DOHH2 (cell line): ENCODE data around the gene PARL.

Experiments used
- H3F3A ChIP-seq: fragments of 200-600 bp; sonication (generic), shearing (Covaris generic); 2 replicates; pipeline ENCODE4 v1.6.0; 2016; ENCODE audit warnings: antibody characterized with exemption, mild to moderate bottlenecking; ENCODE audit not compliant: control insufficient read depth, insufficient read depth
- H3K27ac ChIP-seq: fragments of 200-600 bp; sonication (generic); 2 replicates; pipeline ENCODE4 v1.5.1; 2014; ENCODE audit warnings: low read depth, mild to moderate bottlenecking, low read length, moderate library complexity
- H3K27me3 ChIP-seq: fragments of 200-600 bp; sonication (generic); 2 replicates; pipeline ENCODE4 v1.6.1; 2014; ENCODE audit warnings: mild to moderate bottlenecking, low read length, mixed read lengths; ENCODE audit not compliant: control insufficient read depth
- H3K36me3 ChIP-seq: fragments of 200-600 bp; sonication (generic); 2 replicates; pipeline ENCODE4 v1.6.1; 2014; ENCODE audit warnings: mild to moderate bottlenecking, low read length, moderate library complexity, mixed read lengths; ENCODE audit not compliant: control insufficient read depth
- H3K4me1 ChIP-seq: fragments of 200-600 bp; sonication (generic); 2 replicates; pipeline ENCODE4 v1.6.1; 2014; ENCODE audit warnings: mild to moderate bottlenecking, low read length, mixed read lengths; ENCODE audit not compliant: control insufficient read depth
- H3K4me2 ChIP-seq: fragments of 200-600 bp; sonication (generic); 2 replicates; pipeline ENCODE4 v1.6.0; 2014; ENCODE audit warnings: mild to moderate bottlenecking, low read length, moderate library complexity
- H3K4me3 ChIP-seq: fragments of 200-600 bp; sonication (generic); 2 replicates; pipeline ENCODE4 v1.5.1; 2014; ENCODE audit warnings: mild to moderate bottlenecking, low read length, mixed read lengths
- H3K79me2 ChIP-seq: fragments of 200-600 bp; sonication (generic); 2 replicates; pipeline ENCODE4 v1.6.1; 2014; ENCODE audit warnings: mild to moderate bottlenecking, low read length, mixed read lengths; ENCODE audit not compliant: control insufficient read depth
- H3K9me2 ChIP-seq: fragments of 200-600 bp; sonication (generic); replicated peaks from 2 replicates; pipeline ENCODE4 v1.6.1; 2014; ENCODE audit warnings: mild to moderate bottlenecking, low read length, mixed read lengths; ENCODE audit not compliant: control insufficient read depth
- H3K9me3 ChIP-seq: fragments of 200-600 bp; sonication (generic); 2 replicates; pipeline ENCODE4 v1.6.1; 2014; ENCODE audit warnings: antibody characterized with exemption, low read length, mixed read lengths; ENCODE audit not compliant: control insufficient read depth, insufficient read depth
- H4K20me1 ChIP-seq: fragments of 200-600 bp; sonication (generic); 2 replicates; pipeline ENCODE4 v1.6.0; 2014; ENCODE audit warnings: low read depth, mild to moderate bottlenecking, antibody characterized with exemption, low read length, moderate library complexity; ENCODE audit not compliant: control insufficient read depth, insufficient read depth
- CTCF ChIP-seq: fragments of 200-600 bp; sonication (generic); IDR thresholded peaks from one replicate; pipeline ENCODE4 v1.5.1; 2014; ENCODE audit warnings: antibody characterized with exemption, mild to moderate bottlenecking, low read depth, low read length; ENCODE audit not compliant: poor library complexity, severe bottlenecking
- EZH2phosphoT487 ChIP-seq: fragments of 200-600 bp; sonication (generic); IDR thresholded peaks from 2 replicates; pipeline ENCODE4 v1.6.1; 2017; ENCODE audit warnings: borderline replicate concordance, mild to moderate bottlenecking, antibody characterized with exemption, low read length, moderate library complexity, mixed read lengths

Gene PARL

GRCh38 chr3:183884097-183884426 lies 618 bp downstream of the PARL start:
- no peaks in the 10 kb centered on the region for H3F3A ChIP-seq
- H3K27me3 ChIP-seq: peaks cover 7% of the 10 kb centered on the region; the same call in 1 of the 2 replicates
- peak overlapping the region; percentile 91 for H3K4me3 ChIP-seq
- H3K27ac ChIP-seq: peak overlapping the region; percentile 31
- 0 out of 2 replicates have a peak, but pooled peaks cover under 1% of the 10 kb centered on the region for H4K20me1 ChIP-seq
- H3K9me2 ChIP-seq: no peaks in the 10 kb centered on the region
- H3K4me2 ChIP-seq: peak overlapping the region; percentile 85
- H3K79me2 ChIP-seq: peaks cover 54% of the 10 kb centered on the region
- no peaks in the 10 kb centered on the region for H3K9me3 ChIP-seq
- TF ChIP-seq CTCF (no peak), EZH2phosphoT487 (no peak)
- H3K36me3 ChIP-seq: peaks cover 6% of the 10 kb centered on the region
- peaks cover 21% of the 10 kb centered on the region for H3K4me1 ChIP-seq

- Histone ChIP-seq H4K20me1 (0 out of 2 replicates have a peak, but pooled peaks cover 3% of the 10 kb centered on the region), H3K27ac (peak overlapping the region; percentile 31), H3K36me3 (peaks cover 8% of the 10 kb centered on the region), H3K27me3 (peaks cover 7% of the 10 kb centered on the region; the same call in 1 of the 2 replicates), H3K9me3 (no peaks in the 10 kb centered on the region), H3K4me1 (peaks cover 21% of the 10 kb centered on the region), H3K79me2 (peaks cover 60% of the 10 kb centered on the region), H3K4me2 (peak overlapping the region; percentile 85), H3K4me3 (peak overlapping the region; percentile 91), H3F3A (no peaks in the 10 kb centered on the region), H3K9me2 (no peaks in the 10 kb centered on the region)
- no peak for TF ChIP-seq CTCF
- no peak for TF ChIP-seq EZH2phosphoT487
Measured at GRCh38 chr3:183883291-183884096, 1.2 kb downstream of the PARL start.

GRCh38 chr3:183880121-183880520 lies 4.6 kb downstream of the PARL start:
- Histone ChIP-seq H3K27me3 (no peaks in the 10 kb centered on the region), H4K20me1 (0 out of 2 replicates have a peak, but pooled peaks cover 3% of the 10 kb centered on the region), H3K36me3 (peaks cover 8% of the 10 kb centered on the region), H3K4me3 (no peak overlapping the region), H3F3A (no peaks in the 10 kb centered on the region), H3K4me1 (peaks cover 20% of the 10 kb centered on the region), H3K9me3 (no peaks in the 10 kb centered on the region), H3K4me2 (no peak overlapping the region), H3K79me2 (peaks cover 87% of the 10 kb centered on the region), H3K27ac (no peak overlapping the region), H3K9me2 (no peaks in the 10 kb centered on the region)
- TF ChIP-seq EZH2phosphoT487: no peak
- TF ChIP-seq CTCF: no peak
